PFSK-1 (cell line): ENCODE results near the gene RPS6KA2.

Experiments
- POLR2AphosphoS5 ChIP-seq: IDR thresholded peaks from 2 replicates; pipeline ENCODE4 v1.6.1; 2012; ENCODE audit warnings: low read depth, mild to moderate bottlenecking, control low read depth, low read length, moderate library complexity
- SIN3A ChIP-seq: IDR thresholded peaks from 2 replicates; pipeline ENCODE4 v1.6.1; 2012; ENCODE audit warnings: mild to moderate bottlenecking, low read length, moderate library complexity, borderline replicate concordance; ENCODE audit not compliant: insufficient read depth
- TAF1 ChIP-seq: IDR thresholded peaks from 2 replicates; pipeline ENCODE4 v1.6.1; 2012; ENCODE audit warnings: low read length, control low read depth, borderline replicate concordance; ENCODE audit not compliant: insufficient read depth

GRCh38 chr6:166552600-166552999 is 74.5 kb downstream of the RPS6KA2 start:
- TF ChIP-seq TAF1 (no peak), POLR2AphosphoS5 (no peak), SIN3A (no peak)
